AG10803 (cell line): ENCODE results near the gene SFTPD.
"Not testable (repeated sequence)": the region's sequence is repeated elsewhere in the genome, so short reads cannot be mapped to it uniquely, and the experiment has no call there.

ENCODE experiments used
- DNase-seq: peaks from one replicate; pipeline ENCODE4 v3.0.0; 2010; ENCODE audit warnings: low read depth
- H3K4me3 ChIP-seq: 2 replicates; pipeline ENCODE4 v1.5.1; 2011; ENCODE audit warnings: mild to moderate bottlenecking, low read length, control low read depth
- CTCF ChIP-seq: conservative IDR thresholded peaks from 2 replicates; pipeline ENCODE4 v1.5.1; 2011; ENCODE audit warnings: mild to moderate bottlenecking, low read length, control low read depth, inconsistent platforms

SFTPD gene

DNA sequence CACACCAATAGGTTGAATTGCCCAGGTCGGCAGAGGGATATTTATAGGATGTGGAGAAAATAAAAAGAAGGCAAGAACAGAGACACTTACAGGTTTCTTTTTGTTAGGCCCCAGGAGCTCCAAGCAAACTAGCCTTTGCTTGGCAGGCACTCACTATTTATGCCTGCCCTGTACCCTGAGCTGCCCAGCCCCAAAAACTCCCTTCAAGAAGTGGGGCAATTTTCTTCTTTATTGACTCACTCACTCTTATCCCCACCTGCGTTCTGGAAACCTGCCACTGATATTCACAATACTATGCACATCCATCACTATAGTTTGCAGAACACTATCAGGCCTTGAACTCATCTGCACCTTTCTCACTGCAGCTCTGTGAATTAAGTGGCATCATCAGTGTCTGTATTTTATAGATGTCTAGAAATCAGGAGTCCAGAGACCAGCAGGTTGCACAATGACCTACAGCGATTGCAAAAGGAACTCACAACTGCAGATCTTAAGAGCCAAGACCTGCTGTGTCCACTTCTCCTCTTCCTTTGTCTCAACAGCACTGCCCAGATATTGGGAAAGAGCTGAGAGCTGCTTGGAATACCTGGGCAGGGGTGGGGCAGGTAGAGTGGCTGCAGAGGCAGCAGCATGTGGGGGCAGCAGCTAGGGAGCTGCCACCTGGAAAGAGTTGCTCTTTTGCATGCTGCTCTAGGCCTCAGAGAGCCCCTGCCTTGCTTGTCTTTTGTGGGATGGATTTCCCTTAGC lies at the start of gene SFTPD:
Gene SFTPD, minus strand, starts transcription at position 130 of the 747 bp plus-strand sequence. CDS start 2,446 bp downstream, outside the sequence.
- no peak for TF ChIP-seq CTCF
- H3K4me3 ChIP-seq, result no peak within 1 kb of the TSS
- DNase-seq, result peak; percentile 16

DNA sequence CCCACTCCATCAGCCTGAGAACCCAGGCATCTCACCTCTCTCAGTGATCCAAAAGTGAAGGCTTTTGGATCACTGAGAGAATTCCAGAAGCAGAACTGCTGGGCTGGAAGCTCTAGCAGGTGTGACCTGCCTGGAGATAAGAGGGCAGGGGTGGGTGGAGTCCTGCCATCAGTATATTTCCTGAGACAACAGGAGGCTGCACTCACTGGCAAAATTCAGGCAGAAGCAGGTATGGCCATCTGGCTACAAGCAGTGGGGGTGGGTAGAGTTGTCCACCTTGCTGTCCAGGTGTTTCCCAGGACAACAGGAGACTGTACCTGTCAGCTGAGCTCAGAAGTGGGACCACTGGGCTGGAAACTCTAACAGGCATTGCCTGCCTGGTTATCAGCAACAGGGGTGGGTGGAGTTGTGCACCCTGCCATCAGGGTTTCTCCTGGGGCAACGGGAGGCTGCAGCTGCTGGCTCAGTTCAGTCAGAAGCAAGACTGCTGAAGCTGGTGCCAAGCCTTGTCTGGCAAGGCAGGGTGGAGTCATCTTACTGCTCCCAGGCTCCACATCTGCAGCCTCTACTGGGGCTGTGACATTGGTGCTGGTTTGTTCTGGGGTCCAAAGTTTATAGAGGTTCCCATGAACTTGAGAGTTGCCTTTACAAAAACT lies 47.2 kb upstream of the SFTPD start:
- H3K4me3 ChIP-seq, result no peak overlapping the region
- no peak for TF ChIP-seq CTCF
- no peak for DNase-seq

DNA sequence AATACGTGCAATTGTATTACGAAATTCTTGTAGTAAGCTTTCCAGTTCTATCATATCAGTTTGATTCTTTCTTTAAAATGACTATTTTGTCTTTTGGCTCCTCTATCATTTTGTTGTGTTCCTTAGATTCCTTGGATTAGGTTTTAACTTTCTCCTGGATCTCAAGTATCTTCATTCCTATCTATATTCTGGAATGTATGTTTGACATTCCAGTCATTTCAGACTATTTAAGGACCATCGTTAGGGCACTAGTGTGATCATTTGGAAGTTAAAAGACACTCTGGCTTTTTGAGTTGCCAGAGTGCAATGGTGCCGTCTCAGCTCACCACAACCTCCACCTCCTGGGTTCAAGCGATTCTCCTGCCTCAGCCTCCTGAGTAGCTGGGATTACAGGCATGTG lies 45.7 kb upstream of the SFTPD start:
- no peak overlapping the region for H3K4me3 ChIP-seq
- TF ChIP-seq CTCF, result no peak
- DNase-seq, result peak; percentile 36

- not testable (repeated sequence) for H3K4me3 ChIP-seq, DNase-seq
Observed at GRCh38 chr10:79988199-79988598, 39.3 kb upstream of the SFTPD start.

- DNase-seq, H3K4me3 ChIP-seq: not testable (repeated sequence)
Observed at GRCh38 chr10:79986661-79987060, 37.8 kb upstream of the SFTPD start.

DNA sequence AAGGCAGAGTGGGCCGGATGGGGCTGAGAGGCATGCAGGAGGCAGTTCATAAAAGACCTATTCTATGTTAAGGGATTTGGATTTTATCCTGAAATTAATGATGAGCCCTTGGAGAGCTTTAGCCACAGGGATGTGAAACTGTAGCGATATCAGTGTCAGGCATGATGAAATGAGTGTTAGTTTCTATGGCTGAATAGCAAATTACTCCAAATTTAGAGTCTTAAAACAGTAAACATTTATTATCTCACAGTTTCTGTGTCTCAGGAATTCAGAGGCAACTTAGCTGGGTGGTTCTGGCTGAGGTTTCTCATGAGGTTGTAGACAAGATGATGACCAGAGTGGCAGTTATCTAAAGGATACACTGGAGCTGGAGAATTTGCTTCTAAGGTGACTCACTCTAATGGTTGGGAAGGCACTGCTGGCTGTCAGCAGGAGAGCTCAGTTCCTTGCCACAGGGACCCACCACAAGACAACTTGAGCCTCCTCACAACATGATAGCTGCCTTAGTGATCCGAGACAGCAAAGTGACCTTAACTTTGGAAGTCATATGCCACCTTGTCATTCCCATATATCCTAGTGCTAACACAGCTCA lies 36.7 kb upstream of the SFTPD start:
- no peak overlapping the region for H3K4me3 ChIP-seq
- DNase-seq, result peak; percentile 9
- TF ChIP-seq CTCF, result no peak

GRCh38 chr10:79984851-79985250 lies 35.9 kb upstream of the SFTPD start:
- TF ChIP-seq CTCF, result no peak
- DNase-seq, result no peak
- no peak overlapping the region for H3K4me3 ChIP-seq
